Stomach (tissue), 4 donors: Measurements from ENCODE around the gene ZNF513.

Experiments used
- CTCF ChIP-seq, 7 experiments: fragments of 450-650 bp in 4 of 7; fragments of 200-600 bp in 3 of 7; sonication (generic) in 3 of 7; IDR thresholded peaks; one replicate each; pipeline ENCODE4 v1.5.1; 2016 to 2019; ENCODE audit warnings: antibody characterized with exemption in 7 of 7, control low read depth in 2 of 7, mild to moderate bottlenecking in 1 of 7
- POLR2A ChIP-seq, 4 donors: fragments of 450-650 bp; IDR thresholded peaks; one replicate each; pipeline ENCODE4 v1.6.1; 2016; ENCODE audit warnings: antibody characterized with exemption in 4 of 4, control low read depth in 2 of 4, mild to moderate bottlenecking in 1 of 4, moderate library complexity in 1 of 4

GRCh38 chr2:27420996-27421395 lies 40.5 kb upstream of the ZNF513 start:
- TF ChIP-seq CTCF (IDR thresholded peaks at IDR 0.05) (no peak), POLR2A (IDR thresholded peaks at IDR 0.05) (no peak)
